ENCODE measurements around the gene LINS1. TPM values are rescaled to one million over a fixed set of nuclear protein-coding genes. Genes with fewer than 3 reads are reported as not detected.

The LINS1 gene
- total and polyA plus RNA-seq, 11 donors: 3.1 to 11.8 (median 8.1) TPM

DNA sequence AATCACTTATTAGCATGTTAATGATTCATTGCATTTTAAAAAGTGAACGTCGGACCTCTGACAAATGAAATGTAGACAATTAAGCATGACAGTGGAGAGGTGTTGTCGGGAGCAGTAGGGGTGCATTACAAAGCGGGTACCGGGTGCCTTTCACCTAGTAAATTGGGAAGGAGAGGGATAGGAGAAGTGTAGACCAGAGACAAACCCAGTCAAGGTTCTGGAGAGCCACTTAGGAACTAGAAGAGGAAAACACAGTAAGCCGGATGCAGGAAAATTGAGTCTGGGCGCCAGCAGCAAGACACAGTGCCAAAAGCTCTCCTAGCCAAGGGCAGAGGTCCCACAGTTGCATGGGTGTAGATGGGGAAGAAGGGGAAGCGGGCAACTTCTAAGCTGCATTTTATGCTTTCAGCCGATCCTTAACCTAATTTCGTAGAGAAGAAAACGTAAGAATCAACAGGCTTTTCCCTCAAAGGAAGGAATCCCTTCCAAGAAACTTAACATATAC is 70.1 kb downstream of the LINS1 start:
- H3K27me3 ChIP-seq: peaks cover 0 to 21% (median 0%) of the 10 kb centered on the region in 9 donors
- WGBS, 4 donors: 62 to 79% (median 73%) methylated on average over 11 of the region's 11 CpGs
- ATAC-seq: no peak
- TF ChIP-seq, protein P1, sequence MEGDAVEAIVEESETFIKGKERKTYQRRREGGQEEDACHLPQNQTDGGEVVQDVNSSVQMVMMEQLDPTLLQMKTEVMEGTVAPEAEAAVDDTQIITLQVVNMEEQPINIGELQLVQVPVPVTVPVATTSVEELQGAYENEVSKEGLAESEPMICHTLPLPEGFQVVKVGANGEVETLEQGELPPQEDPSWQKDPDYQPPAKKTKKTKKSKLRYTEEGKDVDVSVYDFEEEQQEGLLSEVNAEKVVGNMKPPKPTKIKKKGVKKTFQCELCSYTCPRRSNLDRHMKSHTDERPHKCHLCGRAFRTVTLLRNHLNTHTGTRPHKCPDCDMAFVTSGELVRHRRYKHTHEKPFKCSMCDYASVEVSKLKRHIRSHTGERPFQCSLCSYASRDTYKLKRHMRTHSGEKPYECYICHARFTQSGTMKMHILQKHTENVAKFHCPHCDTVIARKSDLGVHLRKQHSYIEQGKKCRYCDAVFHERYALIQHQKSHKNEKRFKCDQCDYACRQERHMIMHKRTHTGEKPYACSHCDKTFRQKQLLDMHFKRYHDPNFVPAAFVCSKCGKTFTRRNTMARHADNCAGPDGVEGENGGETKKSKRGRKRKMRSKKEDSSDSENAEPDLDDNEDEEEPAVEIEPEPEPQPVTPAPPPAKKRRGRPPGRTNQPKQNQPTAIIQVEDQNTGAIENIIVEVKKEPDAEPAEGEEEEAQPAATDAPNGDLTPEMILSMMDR (IDR thresholded peaks at IDR 0.05): no peak
- no peak for TF ChIP-seq POLR2A (IDR thresholded peaks at IDR 0.05)
- H3K4me1 ChIP-seq: peaks cover 0 to under 1% (median 0%) of the 10 kb centered on the region in 12 donors
- no peak for DNase-seq
- H3K36me3 ChIP-seq: no peaks in the 10 kb centered on the region
- H3K27ac ChIP-seq: no peak overlapping the region
- H3K4me3 ChIP-seq: no peak overlapping the region
- intact Hi-C loops (cut with DNase I): no loop called here
- no peaks in the 10 kb centered on the region for H3K9me3 ChIP-seq

GRCh38 chr15:100531204-100531603 is 70.8 kb downstream of the LINS1 start:
- TF ChIP-seq POLR2A (IDR thresholded peaks at IDR 0.05): no peak
- TF ChIP-seq, protein P1 (IDR thresholded peaks at IDR 0.05): no peak
- intact Hi-C loops (cut with DNase I): no loop called here
- Histone ChIP-seq H3K36me3 (no peaks in the 10 kb centered on the region), H3K4me1 (peaks cover 0 to 3% (median 0%) of the 10 kb centered on the region in 12 donors), H3K4me3 (no peak overlapping the region), H3K9me3 (no peaks in the 10 kb centered on the region), H3K27ac (no peak overlapping the region), H3K27me3 (peaks cover 0 to 21% (median 0%) of the 10 kb centered on the region in 9 donors)
- DNase-seq (no peak), ATAC-seq (no peak)
- WGBS, 4 donors: 77 to 86% (median 82%) methylated on average over 4 of the region's 4 CpGs

GRCh38 chr15:100529556-100529955 is 72.4 kb downstream of the LINS1 start:
- no peak overlapping the region for H3K27ac ChIP-seq
- H3K9me3 ChIP-seq: no peaks in the 10 kb centered on the region
- peaks cover 0 to 21% (median 0%) of the 10 kb centered on the region in 9 donors for H3K27me3 ChIP-seq
- WGBS, 4 donors: 84 to 89% (median 87%) methylated on average over 2 of the region's 2 CpGs
- ATAC-seq (no peak), DNase-seq (no peak)
- no peak overlapping the region for H3K4me3 ChIP-seq
- TF ChIP-seq POLR2A (IDR thresholded peaks at IDR 0.05): no peak
- TF ChIP-seq, protein P1 (IDR thresholded peaks at IDR 0.05): no peak
- H3K36me3 ChIP-seq: no peaks in the 10 kb centered on the region
- H3K4me1 ChIP-seq: peaks cover 0 to 6% (median 0%) of the 10 kb centered on the region in 12 donors
- intact Hi-C loops (cut with DNase I): no loop called here

DNA sequence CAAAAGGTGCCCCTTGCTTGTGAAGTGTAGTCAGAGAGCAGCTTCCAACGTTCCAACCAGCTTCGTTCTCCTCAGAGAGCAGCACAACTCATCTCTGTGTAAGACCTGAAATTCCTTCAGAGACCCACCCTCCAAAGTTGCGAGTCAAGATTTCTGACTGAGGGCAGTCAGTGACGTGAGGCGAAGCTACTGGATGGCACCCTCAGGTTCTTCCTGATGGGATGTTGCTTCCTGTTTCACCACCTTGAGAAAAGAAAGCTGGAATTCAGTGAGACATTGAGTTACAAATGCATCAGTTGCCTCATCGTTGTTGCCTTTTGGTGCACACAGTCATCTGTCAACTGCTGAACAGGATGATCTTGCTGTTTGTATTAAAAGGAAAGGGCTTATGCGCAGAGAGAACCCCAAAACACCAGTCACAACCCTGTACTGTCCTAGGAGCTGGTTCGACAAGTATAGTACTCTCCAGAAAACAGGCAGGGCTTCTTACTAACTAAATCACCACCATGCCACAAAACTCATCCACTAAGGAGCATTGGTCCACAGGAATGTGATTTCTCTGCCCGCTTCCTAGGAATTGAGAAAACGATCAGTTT is 73.1 kb downstream of the LINS1 start, which contains the start of gene CERS3:
TSS of gene CERS3 (minus strand) at position 118 of the 596 bp plus-strand sequence. CDS start 27,101 bp downstream, outside the sequence.
- Histone ChIP-seq H3K4me3 (no peak within 1 kb of the TSS), H3K27ac (no peak within 1 kb of the TSS), H3K27me3 (peaks cover 0 to 18% (median 0%) of the 10 kb centered on the region in 9 donors), H3K36me3 (no peaks in the 10 kb centered on the region), H3K4me1 (peaks cover 0 to 6% (median 0%) of the 10 kb centered on the region in 12 donors), H3K9me3 (no peaks in the 10 kb centered on the region)
- intact Hi-C loops (cut with DNase I): no loop called here
- DNase-seq: no peak
- 79 to 86% (median 82%) methylated on average over 10 of the region's 10 CpGs for WGBS, 4 donors
- ATAC-seq: no peak
- TF ChIP-seq POLR2A (IDR thresholded peaks at IDR 0.05): no peak
- TF ChIP-seq, protein P1 (IDR thresholded peaks at IDR 0.05): no peak
